GM23338 (cell line): ENCODE results near the gene CUEDC1. TPM values are rescaled to one million over a fixed set of nuclear protein-coding genes. Genes with fewer than 3 reads are reported as not detected.
A peak's percentile ranks its signal among the peaks of the same experiment; 100 is the strongest.
"Not testable (repeated sequence)": the region's sequence is repeated elsewhere in the genome, so short reads cannot be mapped to it uniquely, and the experiment has no call there.

ENCODE experiments used
- ATAC-seq: fragments of 200-7000 bp; cut with Tn5 transposase; 3 replicates; pipeline ENCODE4 v1.9.1; 2020
- DNase-seq: peaks from one replicate; pipeline ENCODE4 v3.0.0-alpha.2; 2015; ENCODE audit warnings: low spot score
- H2AFZ ChIP-seq: fragments of 200-600 bp; sonication (generic); 2 replicates; pipeline ENCODE4 v1.8.0; 2016; ENCODE audit warnings: antibody characterized with exemption, mild to moderate bottlenecking, moderate library complexity
- H3F3A ChIP-seq: fragments of 200-600 bp; sonication (generic); replicated peaks from 2 replicates; pipeline ENCODE4 v1.8.0; 2017; ENCODE audit warnings: antibody characterized with exemption, mixed run types, low read depth
- H3K27ac ChIP-seq: fragments of 200-600 bp; sonication (generic); 2 replicates; pipeline ENCODE4 v1.6.1; 2016; ENCODE audit warnings: low read depth
- H3K27me3 ChIP-seq: fragments of 200-600 bp; sonication (generic); 2 replicates; pipeline ENCODE4 v1.8.0; 2016; ENCODE audit warnings: mild to moderate bottlenecking, mixed run types, moderate library complexity; ENCODE audit not compliant: insufficient read depth
- H3K36me3 ChIP-seq: fragments of 200-600 bp; sonication (generic); 2 replicates; pipeline ENCODE4 v1.8.0; 2016; ENCODE audit warnings: mild to moderate bottlenecking; ENCODE audit not compliant: insufficient read depth
- H3K4me1 ChIP-seq: fragments of 200-600 bp; sonication (generic); 2 replicates; pipeline ENCODE4 v1.8.0; 2016; ENCODE audit warnings: mild to moderate bottlenecking, moderate library complexity; ENCODE audit not compliant: insufficient read depth
- H3K4me2 ChIP-seq: fragments of 200-600 bp; sonication (generic); 2 replicates; pipeline ENCODE4 v1.7.1; 2017; ENCODE audit warnings: mixed run types
- H3K4me3 ChIP-seq: fragments of 200-600 bp; sonication (generic); 2 replicates; pipeline ENCODE4 v1.6.1; 2016; ENCODE audit warnings: mixed run types
- H3K79me2 ChIP-seq: fragments of 200-600 bp; sonication (generic); replicated peaks from 2 replicates; pipeline ENCODE4 v1.8.0; 2017; ENCODE audit warnings: mild to moderate bottlenecking; ENCODE audit not compliant: insufficient read depth
- H3K9me2 ChIP-seq: fragments of 200-600 bp; sonication (generic); 2 replicates; pipeline ENCODE4 v1.8.0; 2017; ENCODE audit not compliant: insufficient read depth
- H4K20me1 ChIP-seq: fragments of 200-600 bp; sonication (generic); replicated peaks from 2 replicates; pipeline ENCODE4 v1.8.0; 2017; ENCODE audit warnings: mild to moderate bottlenecking; ENCODE audit not compliant: insufficient read depth
- H3K27ac Mint-ChIP-seq: 2 replicates; pipeline ENCODE4 v1.8.0; 2020; ENCODE audit warnings: inconsistent platforms, mild to moderate bottlenecking, moderate library complexity, mixed read lengths
- H3K27me3 Mint-ChIP-seq: 3 replicates; pipeline ENCODE4 v1.8.0; 2022; ENCODE audit warnings: low read depth, mild to moderate bottlenecking, moderate library complexity, mixed read lengths, inconsistent platforms; ENCODE audit not compliant: insufficient read depth, poor library complexity
- H3K36me3 Mint-ChIP-seq: 3 replicates; pipeline ENCODE4 v1.8.0; 2021; ENCODE audit warnings: low read depth, mild to moderate bottlenecking, inconsistent platforms, moderate library complexity, mixed read lengths
- H3K4me1 Mint-ChIP-seq: 3 replicates; pipeline ENCODE4 v1.8.0; 2020; ENCODE audit warnings: mild to moderate bottlenecking, inconsistent platforms, mixed read lengths
- H3K4me3 Mint-ChIP-seq: 3 replicates; pipeline ENCODE4 v1.8.0; 2021; ENCODE audit warnings: moderate library complexity, mild to moderate bottlenecking, inconsistent platforms, mixed read lengths
- H3K9me3 Mint-ChIP-seq: 3 replicates; pipeline ENCODE4 v1.8.0; 2020; ENCODE audit warnings: moderate library complexity, mild to moderate bottlenecking, inconsistent platforms, mixed read lengths
- CREB1 ChIP-seq: fragments of 250-450 bp; sonication (Bioruptor Pico); IDR thresholded peaks from 2 replicates; pipeline ENCODE4 v1.5.0; 2020; ENCODE audit warnings: low read depth, mild to moderate bottlenecking, moderate library complexity
- CTCF ChIP-seq, 2 experiments: fragments of 200-600 bp in 1 of 2; sonication (generic) in 1 of 2; conservative IDR thresholded peaks; 2 replicates each; pipeline versions ENCODE4 v1.5.1 to v1.6.1; 2016 to 2017; ENCODE audit warnings: antibody characterized with exemption in 2 of 2, low read depth in 2 of 2, mild to moderate bottlenecking in 2 of 2, moderate library complexity in 1 of 2
- EZH2 ChIP-seq: fragments of 200-600 bp; sonication (generic); IDR thresholded peaks from one replicate; pipeline ENCODE4 v1.8.0; 2017; ENCODE audit warnings: antibody characterized with exemption, mild to moderate bottlenecking, low read depth; ENCODE audit not compliant: unreplicated experiment
- EZH2phosphoT487 ChIP-seq: fragments of 200-600 bp; sonication (generic); IDR thresholded peaks from one replicate; pipeline ENCODE4 v1.8.1; 2018; ENCODE audit warnings: antibody characterized with exemption; ENCODE audit not compliant: unreplicated experiment
- JUNB ChIP-seq: IDR thresholded peaks from one replicate; pipeline ENCODE4 v1.6.1; 2016; ENCODE audit warnings: antibody characterized with exemption; ENCODE audit not compliant: unreplicated experiment
- NANOG ChIP-seq: IDR thresholded peaks from 2 replicates; pipeline ENCODE4 v1.6.1; 2016; ENCODE audit warnings: antibody characterized with exemption, borderline replicate concordance
- POLR2AphosphoS5 ChIP-seq: IDR thresholded peaks from 2 replicates; pipeline ENCODE4 v1.6.1; 2016; ENCODE audit warnings: antibody characterized with exemption, low read depth
- STAT1 ChIP-seq: IDR thresholded peaks from one replicate; pipeline ENCODE4 v1.6.1; 2016; ENCODE audit warnings: antibody characterized with exemption; ENCODE audit not compliant: unreplicated experiment
- ZNF114 ChIP-seq: fragments of 250-450 bp; sonication (Bioruptor Pico); IDR thresholded peaks from 2 replicates; pipeline ENCODE4 v1.5.0; 2020; ENCODE audit warnings: mild to moderate bottlenecking, moderate library complexity
- ZNF331 ChIP-seq: fragments of 250-450 bp; sonication (Bioruptor Pico); IDR thresholded peaks from 2 replicates; pipeline ENCODE4 v1.5.0; 2020; ENCODE audit warnings: low read depth, mild to moderate bottlenecking, moderate library complexity
- ZNF462 ChIP-seq: fragments of 250-450 bp; sonication (Bioruptor Pico); IDR thresholded peaks from 2 replicates; pipeline ENCODE4 v1.5.0; 2020; ENCODE audit warnings: mild to moderate bottlenecking, moderate library complexity
- polyA plus RNA-seq: library from polyadenylated mRNA; unstranded; fragments of >200 nt; fragmentation: Nextera tagmentation; extraction: Ambion mirVana; gene quantifications from 2 replicates; pipeline ENCODE4 v1.2.1, GENCODE V29; 2016
- total RNA-seq: library from RNA; depleted of rRNA; stranded (reverse); fragments of >200 nt; shearing (Covaris generic); gene quantifications from 2 replicates; pipeline ENCODE4 v1.2.3, GENCODE V29; 2014

Gene CUEDC1
- total and polyA plus RNA-seq, 2 experiments from 2014 or later, result 3.0 to 7.7 TPM

- TF ChIP-seq ZNF114 (CRISPR knock-in tag), result no peak
- TF ChIP-seq POLR2AphosphoS5, result no peak
- TF ChIP-seq ZNF331, result no peak
- no peak for TF ChIP-seq CREB1 (CRISPR knock-in tag)
- TF ChIP-seq EZH2, result no peak
Observed at GRCh38 chr17:57923182-57923872, 31.9 kb downstream of the CUEDC1 start (continued).

DNA sequence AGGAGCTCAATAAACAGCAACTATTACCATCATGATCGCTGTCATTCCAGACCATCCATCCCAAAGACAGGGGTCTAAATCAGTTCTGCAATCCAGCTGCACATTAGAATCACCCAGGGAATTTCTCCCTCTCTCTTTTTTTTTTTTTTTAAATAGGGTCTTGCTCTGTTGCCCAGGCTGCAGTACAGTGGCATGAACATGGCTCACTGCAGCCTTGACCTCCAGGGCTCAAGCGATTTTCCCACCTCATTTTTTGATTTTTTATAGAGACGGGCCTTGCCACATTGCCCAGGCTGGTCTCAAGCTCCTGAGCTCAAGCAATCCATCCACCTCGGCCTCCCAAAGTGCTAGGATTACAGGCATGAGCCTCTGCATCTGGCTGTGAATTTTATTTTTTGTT is 32.5 kb downstream of the CUEDC1 start:
- H3K9me3 Mint-ChIP-seq, H4K20me1 ChIP-seq, H3K36me3 Mint-ChIP-seq, H3K36me3 ChIP-seq, H3F3A ChIP-seq, H3K4me2 ChIP-seq, DNase-seq, H3K27me3 ChIP-seq, H3K27ac Mint-ChIP-seq, H3K4me3 ChIP-seq, H3K79me2 ChIP-seq, H3K4me3 Mint-ChIP-seq, H3K9me2 ChIP-seq, ATAC-seq, H2AFZ ChIP-seq, H3K27ac ChIP-seq: not testable (repeated sequence)
- Mint-ChIP-seq H3K27me3 (peaks cover 19% of the 10 kb centered on the region), H3K4me1 (peaks cover 45% of the 10 kb centered on the region)
- peaks cover 20% of the 10 kb centered on the region for H3K4me1 ChIP-seq

DNA sequence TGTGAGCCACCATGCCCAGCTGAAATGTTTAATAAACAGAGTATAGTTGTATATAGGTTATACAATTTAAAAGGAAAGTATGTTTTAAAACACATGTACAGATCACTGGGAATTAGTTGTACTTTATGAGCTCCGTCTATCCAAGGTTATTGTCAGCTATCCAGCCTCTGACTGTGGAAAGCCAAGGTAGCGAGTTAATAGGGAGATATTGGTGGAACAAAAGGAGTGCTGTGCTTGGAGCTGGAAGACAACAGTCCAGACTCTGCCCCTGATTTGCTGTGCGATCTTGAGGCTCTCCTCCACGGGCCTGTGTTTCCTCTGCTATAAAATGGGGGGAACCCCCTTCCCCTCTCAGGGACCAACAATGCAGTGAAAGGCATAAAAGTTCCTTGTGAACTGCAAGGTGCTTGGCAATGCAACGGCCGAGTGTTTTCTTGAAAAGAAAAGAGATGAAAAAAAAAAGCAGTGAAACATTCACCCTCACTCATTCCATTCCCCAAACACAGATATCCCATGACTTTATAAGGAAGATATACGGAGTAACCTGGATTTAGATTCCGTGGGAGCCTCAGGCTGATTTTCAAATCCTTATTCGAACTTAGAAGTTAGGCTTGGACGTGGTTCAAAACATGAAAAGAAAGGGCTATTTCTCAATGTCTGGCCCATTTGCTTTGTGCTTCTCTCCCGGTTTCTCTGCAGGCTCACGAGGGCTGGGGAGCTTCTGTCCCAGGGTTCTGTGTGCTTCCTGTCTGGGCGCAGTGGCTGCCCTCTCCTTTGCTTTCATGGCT is 34.1 kb downstream of the CUEDC1 start:
- Histone ChIP-seq H3K4me3 (no peak overlapping the region), H2AFZ (no peak overlapping the region), H3K79me2 (no peaks in the 10 kb centered on the region), H4K20me1 (no peaks in the 10 kb centered on the region), H3K27me3 (no peaks in the 10 kb centered on the region), H3K9me2 (no peaks in the 10 kb centered on the region), H3F3A (no peaks in the 10 kb centered on the region; the same call in 1 of the 2 replicates), H3K36me3 (no peaks in the 10 kb centered on the region), H3K27ac (peak overlapping the region; percentile 45; the same call in 1 of the 2 replicates), H3K4me1 (peaks cover 18% of the 10 kb centered on the region), H3K4me2 (no peak overlapping the region)
- no peak overlapping the region for H3K27ac Mint-ChIP-seq
- H3K36me3 Mint-ChIP-seq, result no peaks in the 10 kb centered on the region
- no peaks in the 10 kb centered on the region for H3K9me3 Mint-ChIP-seq
- peaks cover 43% of the 10 kb centered on the region for H3K4me1 Mint-ChIP-seq
- no peak for ATAC-seq
- H3K4me3 Mint-ChIP-seq, result no peak overlapping the region
- peaks cover 6% of the 10 kb centered on the region for H3K27me3 Mint-ChIP-seq
- DNase-seq, result no peak
- no peak for TF ChIP-seq EZH2phosphoT487
- TF ChIP-seq JUNB, result no peak
- TF ChIP-seq NANOG, result no peak
- TF ChIP-seq STAT1, result no peak
- no peak for TF ChIP-seq EZH2
- TF ChIP-seq ZNF114 (CRISPR knock-in tag), result no peak
- no peak for TF ChIP-seq CTCF (conservative IDR thresholded peaks at IDR 0.05; ENCODE audit: low read depth in 2 of 2)
- no peak for TF ChIP-seq ZNF462 (CRISPR knock-in tag)
